ENCODE data around the gene ATF7. TPM values are rescaled to one million over a fixed set of nuclear protein-coding genes. Genes with fewer than 3 reads are reported as not detected.

ATF7 gene
- total and polyA plus RNA-seq, 2 of the 13 experiments (the other 11 are each of a cell fraction or from before 2014, with no cell fraction given) = 9.6 to 16.2 TPM

- TF ChIP-seq ZUFSP (CRISPR knock-in tag; IDR thresholded peaks at IDR 0.05; ENCODE audit: borderline replicate concordance) (no peak), ELF4 (CRISPR knock-in tag; IDR thresholded peaks at IDR 0.05; ENCODE audit: borderline replicate concordance) (no peak), MLXIP (CRISPR knock-in tag; IDR thresholded peaks at IDR 0.05; ENCODE audit: borderline replicate concordance) (no peak), NFKBIZ (CRISPR knock-in tag; IDR thresholded peaks at IDR 0.05) (peak; percentile 58; the same call in 1 of the 2 replicates), ZNF879 (CRISPR knock-in tag; IDR thresholded peaks at IDR 0.05) (no peak), ZMYM3 (CRISPR knock-in tag; IDR thresholded peaks at IDR 0.05) (peak; percentile 56; the same call in 1 of the 2 replicates), ZFP82 (CRISPR knock-in tag; IDR thresholded peaks at IDR 0.05; ENCODE audit: borderline replicate concordance) (no peak), CENPX (CRISPR knock-in tag; IDR thresholded peaks at IDR 0.05) (no peak), ZC3H13 (CRISPR knock-in tag; IDR thresholded peaks at IDR 0.05) (no peak), CHCHD3 (CRISPR knock-in tag; IDR thresholded peaks at IDR 0.05) (no peak), ZFP36L1 (CRISPR knock-in tag; IDR thresholded peaks at IDR 0.05) (no peak), ZNF205 (CRISPR knock-in tag; IDR thresholded peaks at IDR 0.05) (0 out of 2 replicates have a peak, but pooled peaks have one; percentile 15), HMG20A (CRISPR knock-in tag; IDR thresholded peaks at IDR 0.05; ENCODE audit: borderline replicate concordance) (peak; percentile 74; the same call in 1 of the 2 replicates), RXRA (CRISPR knock-in tag; IDR thresholded peaks at IDR 0.05) (no peak; the same call in 1 of the 2 replicates), FOSL1 (CRISPR knock-in tag; IDR thresholded peaks at IDR 0.05; ENCODE audit: borderline replicate concordance) (no peak), RFXANK (CRISPR knock-in tag; IDR thresholded peaks at IDR 0.05) (no peak), ZNF784 (CRISPR knock-in tag; IDR thresholded peaks at IDR 0.05; ENCODE audit: borderline replicate concordance) (no peak; the same call in 1 of the 2 replicates), NR2F1 (CRISPR knock-in tag; IDR thresholded peaks at IDR 0.05) (no peak)
- TF ChIP-seq, protein P1, sequence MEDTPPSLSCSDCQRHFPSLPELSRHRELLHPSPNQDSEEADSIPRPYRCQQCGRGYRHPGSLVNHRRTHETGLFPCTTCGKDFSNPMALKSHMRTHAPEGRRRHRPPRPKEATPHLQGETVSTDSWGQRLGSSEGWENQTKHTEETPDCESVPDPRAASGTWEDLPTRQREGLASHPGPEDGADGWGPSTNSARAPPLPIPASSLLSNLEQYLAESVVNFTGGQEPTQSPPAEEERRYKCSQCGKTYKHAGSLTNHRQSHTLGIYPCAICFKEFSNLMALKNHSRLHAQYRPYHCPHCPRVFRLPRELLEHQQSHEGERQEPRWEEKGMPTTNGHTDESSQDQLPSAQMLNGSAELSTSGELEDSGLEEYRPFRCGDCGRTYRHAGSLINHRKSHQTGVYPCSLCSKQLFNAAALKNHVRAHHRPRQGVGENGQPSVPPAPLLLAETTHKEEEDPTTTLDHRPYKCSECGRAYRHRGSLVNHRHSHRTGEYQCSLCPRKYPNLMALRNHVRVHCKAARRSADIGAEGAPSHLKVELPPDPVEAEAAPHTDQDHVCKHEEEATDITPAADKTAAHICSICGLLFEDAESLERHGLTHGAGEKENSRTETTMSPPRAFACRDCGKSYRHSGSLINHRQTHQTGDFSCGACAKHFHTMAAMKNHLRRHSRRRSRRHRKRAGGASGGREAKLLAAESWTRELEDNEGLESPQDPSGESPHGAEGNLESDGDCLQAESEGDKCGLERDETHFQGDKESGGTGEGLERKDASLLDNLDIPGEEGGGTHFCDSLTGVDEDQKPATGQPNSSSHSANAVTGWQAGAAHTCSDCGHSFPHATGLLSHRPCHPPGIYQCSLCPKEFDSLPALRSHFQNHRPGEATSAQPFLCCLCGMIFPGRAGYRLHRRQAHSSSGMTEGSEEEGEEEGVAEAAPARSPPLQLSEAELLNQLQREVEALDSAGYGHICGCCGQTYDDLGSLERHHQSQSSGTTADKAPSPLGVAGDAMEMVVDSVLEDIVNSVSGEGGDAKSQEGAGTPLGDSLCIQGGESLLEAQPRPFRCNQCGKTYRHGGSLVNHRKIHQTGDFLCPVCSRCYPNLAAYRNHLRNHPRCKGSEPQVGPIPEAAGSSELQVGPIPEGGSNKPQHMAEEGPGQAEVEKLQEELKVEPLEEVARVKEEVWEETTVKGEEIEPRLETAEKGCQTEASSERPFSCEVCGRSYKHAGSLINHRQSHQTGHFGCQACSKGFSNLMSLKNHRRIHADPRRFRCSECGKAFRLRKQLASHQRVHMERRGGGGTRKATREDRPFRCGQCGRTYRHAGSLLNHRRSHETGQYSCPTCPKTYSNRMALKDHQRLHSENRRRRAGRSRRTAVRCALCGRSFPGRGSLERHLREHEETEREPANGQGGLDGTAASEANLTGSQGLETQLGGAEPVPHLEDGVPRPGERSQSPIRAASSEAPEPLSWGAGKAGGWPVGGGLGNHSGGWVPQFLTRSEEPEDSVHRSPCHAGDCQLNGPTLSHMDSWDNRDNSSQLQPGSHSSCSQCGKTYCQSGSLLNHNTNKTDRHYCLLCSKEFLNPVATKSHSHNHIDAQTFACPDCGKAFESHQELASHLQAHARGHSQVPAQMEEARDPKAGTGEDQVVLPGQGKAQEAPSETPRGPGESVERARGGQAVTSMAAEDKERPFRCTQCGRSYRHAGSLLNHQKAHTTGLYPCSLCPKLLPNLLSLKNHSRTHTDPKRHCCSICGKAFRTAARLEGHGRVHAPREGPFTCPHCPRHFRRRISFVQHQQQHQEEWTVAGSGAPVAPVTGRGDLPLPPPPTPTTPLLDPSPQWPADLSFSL (CRISPR knock-in tag; IDR thresholded peaks at IDR 0.05) = no peak
Observed at GRCh38 chr12:53659011-53659551, 32.9 kb upstream of the ATF7 start (continued).

Measured in HepG2 (cell line).